D721Med (cell line): ENCODE measurements around the gene PTPN13.

ENCODE experiments used
- DNase-seq: peaks from one replicate; pipeline ENCODE4 v3.0.0; 2011; ENCODE audit warnings: low spot score; ENCODE audit not compliant: insufficient read length
- FAIRE-seq: peaks from 2 replicates; lab custom pipeline; 2011; peaks lifted over from hg19 to GRCh38; lab: Jason Lieb, UNC
- CTCF ChIP-seq: IDR thresholded peaks from 2 replicates; pipeline ENCODE4 v1.5.1; 2012; ENCODE audit warnings: mild to moderate bottlenecking, control low read depth; ENCODE audit not compliant: insufficient read depth; ENCODE audit errors: missing control alignments

The PTPN13 gene

GRCh38 chr4:86788826-86789225 lies 194.7 kb downstream of the PTPN13 start:
- no peak for TF ChIP-seq CTCF
- FAIRE-seq (no peak), DNase-seq (no peak)

- FAIRE-seq (no peak), DNase-seq (no peak)
- TF ChIP-seq CTCF, result no peak
Measured at GRCh38 chr4:86791126-86791525, 197.0 kb downstream of the PTPN13 start.

- FAIRE-seq (no peak), DNase-seq (no peak)
- no peak for TF ChIP-seq CTCF
Measured at GRCh38 chr4:86809809-86810208, 215.7 kb downstream of the PTPN13 start.

GRCh38 chr4:86810847-86811246 lies 216.7 kb downstream of the PTPN13 start:
- DNase-seq (no peak), FAIRE-seq (no peak)
- no peak for TF ChIP-seq CTCF

GRCh38 chr4:86815653-86816052 lies 221.5 kb downstream of the PTPN13 start:
- FAIRE-seq, result no peak
- DNase-seq, result no peak

GRCh38 chr4:86816501-86817273 lies 222.6 kb downstream of the PTPN13 start:
- DNase-seq (no peak), FAIRE-seq (no peak)
- no peak for TF ChIP-seq CTCF

More at GRCh38 chr4:86815653-86816052, 221.5 kb downstream of the PTPN13 start:
- TF ChIP-seq CTCF, result no peak

GRCh38 chr4:86818211-86818610 lies 224.1 kb downstream of the PTPN13 start:
- DNase-seq (no peak), FAIRE-seq (no peak)
- no peak for TF ChIP-seq CTCF
